ENCODE results near the gene RAI2. TPM values are rescaled to one million over a fixed set of nuclear protein-coding genes. Genes with fewer than 3 reads are reported as not detected.

The RAI2 gene
- total RNA-seq: not detected in 2 replicates

GRCh38 chrX:17860811-17861488 lies at the start of gene RAI2:
TSS of gene RAI2 (minus strand) at chrX:17861298. CDS start at chrX:17802010, 59,288 bp downstream.

Other genes with a start within 250 kb of the RAI2 start
- 5.0 and 5.5 TPM in 2 replicates for gene SCML1, start 123.8 kb downstream of the RAI2 start, total RNA-seq